GM12801 (cell line): ENCODE results near the gene C17orf114.

ENCODE experiments used
- CTCF ChIP-seq: IDR thresholded peaks from one replicate; pipeline ENCODE4 v1.5.1; 2011; ENCODE audit warnings: control low read depth; ENCODE audit not compliant: insufficient read length; ENCODE audit errors: extremely low read depth

The C17orf114 gene

GRCh38 chr17:4780325-4780955 lies 21.7 kb downstream of the C17orf114 start:
- TF ChIP-seq CTCF = no peak

- TF ChIP-seq CTCF = no peak
Measured at GRCh38 chr17:4777969-4778760, 24.0 kb downstream of the C17orf114 start.

- no peak for TF ChIP-seq CTCF
Measured at GRCh38 chr17:4772235-4772613, 29.9 kb downstream of the C17orf114 start.

- TF ChIP-seq CTCF = no peak
Measured at GRCh38 chr17:4771519-4772234, 30.5 kb downstream of the C17orf114 start, which contains the start of gene TM4SF5. Gene TM4SF5, plus strand, starts transcription at chr17:4771886. Its CDS starts 37 bp downstream, at chr17:4771923.

- TF ChIP-seq CTCF = no peak
Measured at GRCh38 chr17:4769628-4770027, 32.5 kb downstream of the C17orf114 start.

GRCh38 chr17:4768298-4768697 lies 33.8 kb downstream of the C17orf114 start:
- TF ChIP-seq CTCF = no peak

- TF ChIP-seq CTCF = no peak
Measured at GRCh38 chr17:4766723-4767122, 35.4 kb downstream of the C17orf114 start.
